ENCODE results near the gene OPCML.

DNA sequence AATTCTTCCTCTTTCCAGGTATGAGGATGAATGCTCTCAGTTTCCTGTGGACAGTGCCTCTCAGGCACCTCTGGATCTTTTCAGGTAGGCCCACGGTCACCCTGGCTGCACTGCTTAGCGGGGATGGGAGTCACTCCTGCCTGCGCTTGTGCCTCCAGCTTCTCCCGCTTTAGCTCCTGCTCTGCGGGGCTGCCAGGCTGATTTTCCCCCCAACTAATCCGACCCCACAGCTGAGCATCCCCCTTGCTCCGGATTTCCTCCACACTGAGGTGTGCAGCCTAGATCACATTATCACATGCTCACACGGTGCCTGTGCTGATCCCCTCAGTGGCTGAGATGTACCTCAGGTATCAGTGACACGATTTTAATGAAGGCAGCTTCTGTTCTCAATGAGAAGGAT, 879.1 kb downstream of the OPCML start:
- TF ChIP-seq, protein P1, sequence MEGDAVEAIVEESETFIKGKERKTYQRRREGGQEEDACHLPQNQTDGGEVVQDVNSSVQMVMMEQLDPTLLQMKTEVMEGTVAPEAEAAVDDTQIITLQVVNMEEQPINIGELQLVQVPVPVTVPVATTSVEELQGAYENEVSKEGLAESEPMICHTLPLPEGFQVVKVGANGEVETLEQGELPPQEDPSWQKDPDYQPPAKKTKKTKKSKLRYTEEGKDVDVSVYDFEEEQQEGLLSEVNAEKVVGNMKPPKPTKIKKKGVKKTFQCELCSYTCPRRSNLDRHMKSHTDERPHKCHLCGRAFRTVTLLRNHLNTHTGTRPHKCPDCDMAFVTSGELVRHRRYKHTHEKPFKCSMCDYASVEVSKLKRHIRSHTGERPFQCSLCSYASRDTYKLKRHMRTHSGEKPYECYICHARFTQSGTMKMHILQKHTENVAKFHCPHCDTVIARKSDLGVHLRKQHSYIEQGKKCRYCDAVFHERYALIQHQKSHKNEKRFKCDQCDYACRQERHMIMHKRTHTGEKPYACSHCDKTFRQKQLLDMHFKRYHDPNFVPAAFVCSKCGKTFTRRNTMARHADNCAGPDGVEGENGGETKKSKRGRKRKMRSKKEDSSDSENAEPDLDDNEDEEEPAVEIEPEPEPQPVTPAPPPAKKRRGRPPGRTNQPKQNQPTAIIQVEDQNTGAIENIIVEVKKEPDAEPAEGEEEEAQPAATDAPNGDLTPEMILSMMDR (IDR thresholded peaks at IDR 0.05) = no peak
- TF ChIP-seq POLR2A (IDR thresholded peaks at IDR 0.05) = no peak
- no peak for TF ChIP-seq POLR2AphosphoS5 (IDR thresholded peaks at IDR 0.05)

Data from prostate gland (tissue), 2 donors.